Measurements from ENCODE around the gene MPL. TPM values are rescaled to one million over a fixed set of nuclear protein-coding genes. Genes with fewer than 3 reads are reported as not detected.

Gene MPL
- total and polyA plus RNA-seq, 8 donors, result not detected

DNA sequence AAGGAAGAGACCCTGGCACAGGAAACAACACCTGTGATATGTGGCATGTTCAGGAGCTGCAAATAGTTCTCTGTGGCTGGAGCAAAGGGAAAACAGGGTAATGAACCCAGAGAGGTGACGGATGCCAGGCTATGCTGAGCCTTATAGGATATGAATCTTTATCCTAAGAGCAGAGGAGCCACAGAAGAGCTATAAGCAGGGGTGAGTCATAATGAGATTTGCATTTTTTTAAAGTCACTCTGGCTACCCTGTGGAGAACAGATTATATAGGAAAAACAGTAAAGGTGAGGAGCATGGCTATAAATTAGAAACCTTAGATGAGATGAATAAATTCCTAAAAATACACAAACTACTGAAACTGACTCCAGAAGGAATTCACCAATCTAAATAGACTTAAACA is 12.8 kb upstream of the MPL start:
- H3K9me3 ChIP-seq, result peaks cover 0 to 20% (median 12%) of the 10 kb centered on the region in 4 donors
- intact Hi-C loops (cut with DNase I; ENCODE audit: low total_unique reads), result no loop called here
- TF ChIP-seq EP300 (IDR thresholded peaks at IDR 0.05), result no peak
- TF ChIP-seq, protein P1, sequence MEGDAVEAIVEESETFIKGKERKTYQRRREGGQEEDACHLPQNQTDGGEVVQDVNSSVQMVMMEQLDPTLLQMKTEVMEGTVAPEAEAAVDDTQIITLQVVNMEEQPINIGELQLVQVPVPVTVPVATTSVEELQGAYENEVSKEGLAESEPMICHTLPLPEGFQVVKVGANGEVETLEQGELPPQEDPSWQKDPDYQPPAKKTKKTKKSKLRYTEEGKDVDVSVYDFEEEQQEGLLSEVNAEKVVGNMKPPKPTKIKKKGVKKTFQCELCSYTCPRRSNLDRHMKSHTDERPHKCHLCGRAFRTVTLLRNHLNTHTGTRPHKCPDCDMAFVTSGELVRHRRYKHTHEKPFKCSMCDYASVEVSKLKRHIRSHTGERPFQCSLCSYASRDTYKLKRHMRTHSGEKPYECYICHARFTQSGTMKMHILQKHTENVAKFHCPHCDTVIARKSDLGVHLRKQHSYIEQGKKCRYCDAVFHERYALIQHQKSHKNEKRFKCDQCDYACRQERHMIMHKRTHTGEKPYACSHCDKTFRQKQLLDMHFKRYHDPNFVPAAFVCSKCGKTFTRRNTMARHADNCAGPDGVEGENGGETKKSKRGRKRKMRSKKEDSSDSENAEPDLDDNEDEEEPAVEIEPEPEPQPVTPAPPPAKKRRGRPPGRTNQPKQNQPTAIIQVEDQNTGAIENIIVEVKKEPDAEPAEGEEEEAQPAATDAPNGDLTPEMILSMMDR (IDR thresholded peaks at IDR 0.05), result no peak
- peaks cover 0 to 4% (median 0%) of the 10 kb centered on the region in 4 donors for H3K4me1 ChIP-seq
- DNase-seq, result no peak
- H3K4me3 ChIP-seq, result no peak overlapping the region
- no peak overlapping the region for H3K27ac ChIP-seq
- no peaks in the 10 kb centered on the region for H3K36me3 ChIP-seq
- WGBS, 5 donors, result 88 to 100% (median 95%) methylated on average over 1 of the region's 1 CpG
- no peaks in the 10 kb centered on the region for H3K27me3 ChIP-seq

- no peak for DNase-seq
- H3K36me3 ChIP-seq, result no peaks in the 10 kb centered on the region
- TF ChIP-seq EP300 (IDR thresholded peaks at IDR 0.05), result no peak
- TF ChIP-seq, protein P1 (IDR thresholded peaks at IDR 0.05), result no peak
- no peak for TF ChIP-seq POLR2A (IDR thresholded peaks at IDR 0.05)
- no peak for TF ChIP-seq POLR2AphosphoS5 (IDR thresholded peaks at IDR 0.05)
- no peak overlapping the region for H3K27ac ChIP-seq
- intact Hi-C loops (cut with DNase I; ENCODE audit: low total_unique reads), result no loop called here
- H3K27me3 ChIP-seq, result no peaks in the 10 kb centered on the region
- peaks cover 0 to 10% (median 3%) of the 10 kb centered on the region in 4 donors for H3K4me1 ChIP-seq
- no peak overlapping the region for H3K4me3 ChIP-seq
- peaks cover 0 to 20% (median 12%) of the 10 kb centered on the region in 4 donors for H3K9me3 ChIP-seq
Observed at GRCh38 chr1:43325381-43325780, 12.2 kb upstream of the MPL start.

DNA sequence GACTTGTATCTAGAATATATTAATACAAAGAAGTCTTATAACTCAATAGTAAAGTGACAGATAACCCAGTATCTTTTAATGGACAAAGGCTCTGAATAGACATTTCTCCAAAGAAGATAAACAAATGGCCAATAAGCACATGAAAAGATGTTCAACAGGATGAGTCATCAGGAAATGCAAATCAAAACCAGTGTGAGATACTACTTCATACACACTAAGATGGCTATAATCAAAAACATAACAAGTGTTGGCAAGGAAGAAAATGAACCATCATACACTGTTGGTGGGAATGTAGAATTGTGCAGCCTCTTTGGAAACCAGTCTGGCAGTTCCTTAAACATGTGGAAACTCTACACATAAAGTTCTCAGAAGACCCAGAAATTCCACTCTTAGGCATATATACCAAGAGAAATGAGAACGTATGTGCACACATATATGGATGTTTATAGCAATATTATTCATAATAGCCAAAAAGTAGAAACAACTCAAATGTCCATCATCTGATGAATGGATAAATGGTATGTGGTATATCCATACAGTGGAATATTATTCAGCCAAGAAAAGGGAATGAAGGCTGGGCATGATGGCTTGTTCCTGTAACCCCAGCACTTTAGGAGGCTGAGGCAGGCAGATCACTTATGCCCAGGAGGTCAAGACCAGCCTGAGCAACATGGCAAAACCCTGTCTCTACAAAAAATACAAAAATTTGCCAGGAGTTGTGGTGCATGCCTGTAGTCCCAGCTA is 9.9 kb upstream of the MPL start:
- intact Hi-C loops (cut with DNase I; ENCODE audit: low total_unique reads), result no loop called here
- 95 to 98% (median 95%) methylated on average over 1 of the region's 1 CpG for WGBS, 5 donors
- Histone ChIP-seq H3K27me3 (no peaks in the 10 kb centered on the region), H3K9me3 (peaks cover 0 to 20% (median 12%) of the 10 kb centered on the region in 4 donors), H3K36me3 (no peaks in the 10 kb centered on the region), H3K4me3 (no peak overlapping the region), H3K4me1 (peaks cover 0 to 11% (median 3%) of the 10 kb centered on the region in 4 donors), H3K27ac (no peak overlapping the region)
- TF ChIP-seq EP300 (IDR thresholded peaks at IDR 0.05), result no peak
- no peak for TF ChIP-seq POLR2AphosphoS5 (IDR thresholded peaks at IDR 0.05)
- no peak for TF ChIP-seq POLR2A (IDR thresholded peaks at IDR 0.05)
- TF ChIP-seq, protein P1 (IDR thresholded peaks at IDR 0.05), result no peak
- no peak for DNase-seq

- 43 to 55% (median 54%) methylated on average over 6 of the region's 6 CpGs for WGBS, 5 donors
- H3K9me3 ChIP-seq, result peaks cover 0 to 14% (median 8%) of the 10 kb centered on the region in 4 donors
- peaks cover 0 to 11% (median 3%) of the 10 kb centered on the region in 4 donors for H3K4me1 ChIP-seq
- H3K27ac ChIP-seq, result peak overlapping the region in 1 of 5 donors; percentile 7
- H3K36me3 ChIP-seq, result no peaks in the 10 kb centered on the region
- DNase-seq, result peak in 1 of 2 donors; percentile 77
- intact Hi-C loops (cut with DNase I; ENCODE audit: low total_unique reads), result no loop called here
- H3K4me3 ChIP-seq, result no peak overlapping the region
- no peaks in the 10 kb centered on the region for H3K27me3 ChIP-seq
- TF ChIP-seq EP300 (IDR thresholded peaks at IDR 0.05) (no peak), POLR2A (IDR thresholded peaks at IDR 0.05) (no peak), POLR2AphosphoS5 (IDR thresholded peaks at IDR 0.05) (no peak)
- TF ChIP-seq, protein P1 (IDR thresholded peaks at IDR 0.05), result no peak
Observed at GRCh38 chr1:43329995-43330751, 7.4 kb upstream of the MPL start.
